Esophagus muscularis mucosa (tissue), 4 donors: ENCODE data around the gene ASXL3. TPM values are rescaled to one million over a fixed set of nuclear protein-coding genes. Genes with fewer than 3 reads are reported as not detected.

ENCODE experiments used
- DNase-seq: peaks from one replicate; pipeline ENCODE4 v3.0.0-alpha.2; 2017; ENCODE audit errors: extremely low spot score
- H3K27ac ChIP-seq, 4 donors: fragments of 200-600 bp; sonication (generic); replicated peaks in 1 of 4; 1 replicate in 3 of 4; 2 replicates in 1 of 4; pipeline ENCODE4 v1.5.1; 2016 to 2019; ENCODE audit warnings: mild to moderate bottlenecking in 1 of 4
- H3K27me3 ChIP-seq, 4 donors: fragments of 200-600 bp; sonication (generic); one replicate each; pipeline versions ENCODE4 v1.5.1 to v1.6.0; 2016 to 2019
- H3K36me3 ChIP-seq, 4 donors: fragments of 200-600 bp; sonication (generic); one replicate each; pipeline ENCODE4 v1.5.1; 2016 to 2019
- H3K4me1 ChIP-seq, 4 donors: fragments of 200-600 bp; sonication (generic); one replicate each; pipeline ENCODE4 v1.5.1; 2016 to 2019
- H3K4me3 ChIP-seq, 4 donors: fragments of 200-600 bp; sonication (generic); 1 replicate in 2 of 4; 2 replicates in 2 of 4; pipeline ENCODE4 v1.5.1; 2016 to 2019; ENCODE audit warnings: mild to moderate bottlenecking in 4 of 4, moderate library complexity in 1 of 4
- H3K9me3 ChIP-seq, 4 donors: fragments of 200-600 bp; sonication (generic); 1 replicate in 3 of 4; 2 replicates in 1 of 4; pipeline ENCODE4 v1.5.1; 2016 to 2019
- CTCF ChIP-seq, 3 experiments: fragments of 200-600 bp in 2 of 3; fragments of 450-650 bp in 1 of 3; sonication (generic) in 2 of 3; IDR thresholded peaks; one replicate each; pipeline ENCODE4 v1.5.1; 2017 to 2019; ENCODE audit warnings: antibody characterized with exemption in 3 of 3, mild to moderate bottlenecking in 2 of 3, moderate library complexity in 1 of 3
- EP300 ChIP-seq: sonication (generic); formaldehyde crosslinking; IDR thresholded peaks from one replicate; pipeline ENCODE4 v1.6.1; 2017; ENCODE audit warnings: antibody characterized with exemption
- POLR2A ChIP-seq: fragments of 450-650 bp; IDR thresholded peaks from one replicate; pipeline ENCODE4 v1.6.1; 2017; ENCODE audit warnings: antibody characterized with exemption, moderate library complexity, mild to moderate bottlenecking, low read depth
- POLR2AphosphoS5 ChIP-seq, 2 donors: sonication (generic); formaldehyde crosslinking; IDR thresholded peaks; one replicate each; pipeline ENCODE4 v1.6.1; 2017; ENCODE audit warnings: antibody characterized with exemption in 2 of 2
- WGBS: methylation state at CpG from one replicate; pipeline ENCODE4 v1.1.5; 2018; 5-methylcytosine and 5-hydroxymethylcytosine counted together
- intact Hi-C: fragments of 100-400 bp; cut with DNase I; formaldehyde crosslinking; loops from one replicate; pipeline ENCODE4 v1.15.1; 2023
- total RNA-seq, 4 donors: library from RNA; depleted of rRNA; stranded (reverse); fragments of >200 nt; gene quantifications; one replicate each; pipeline versions ENCODE4 v1.1.0 to v1.2.1, GENCODE V29; 2016

The ASXL3 gene
- total RNA-seq, 4 donors from 2014 or later: 0.66 to 2.1 (median 1.1) TPM

GRCh38 chr18:33573193-33573592, 4.8 kb upstream of the ASXL3 start:
- TF ChIP-seq EP300 (no peak), CTCF (IDR thresholded peaks at IDR 0.05) (no peak), POLR2AphosphoS5 (IDR thresholded peaks at IDR 0.05) (no peak), POLR2A (no peak)
- Histone ChIP-seq H3K27me3 (peaks cover 0 to 23% (median 3%) of the 10 kb centered on the region in 4 donors), H3K4me3 (no peak overlapping the region), H3K4me1 (peaks cover 4 to 15% (median 8%) of the 10 kb centered on the region in 4 donors), H3K9me3 (no peaks in the 10 kb centered on the region), H3K36me3 (no peaks in the 10 kb centered on the region), H3K27ac (no peak overlapping the region)
- WGBS: 92% methylated on average over 3 of the region's 3 CpGs
- no peak for DNase-seq
- intact Hi-C loops: no loop called here

GRCh38 chr18:33575451-33575850, 2.6 kb upstream of the ASXL3 start:
- no peak for DNase-seq
- Histone ChIP-seq H3K9me3 (no peaks in the 10 kb centered on the region), H3K27me3 (peaks cover 0 to 31% (median 3%) of the 10 kb centered on the region in 4 donors), H3K36me3 (no peaks in the 10 kb centered on the region), H3K4me3 (no peak overlapping the region), H3K4me1 (peaks cover 4 to 23% (median 21%) of the 10 kb centered on the region in 4 donors), H3K27ac (no peak overlapping the region)
- TF ChIP-seq CTCF (IDR thresholded peaks at IDR 0.05): no peak
- TF ChIP-seq POLR2A: no peak
- TF ChIP-seq POLR2AphosphoS5 (IDR thresholded peaks at IDR 0.05): no peak
- no peak for TF ChIP-seq EP300
- intact Hi-C loops: no loop called here

- 17% methylated on average over 5 of the region's 5 CpGs for WGBS
- Histone ChIP-seq H3K36me3 (no peaks in the 10 kb centered on the region), H3K27ac (peak overlapping the region; percentile 81 to 86 (median 84)), H3K9me3 (no peaks in the 10 kb centered on the region), H3K4me1 (peaks cover 4 to 23% (median 21%) of the 10 kb centered on the region in 4 donors), H3K27me3 (peaks cover 0 to 31% (median 3%) of the 10 kb centered on the region in 4 donors), H3K4me3 (peak overlapping the region; percentile 66 to 84 (median 69))
- intact Hi-C loops: no loop called here
- DNase-seq: no peak
- TF ChIP-seq POLR2A (no peak), POLR2AphosphoS5 (IDR thresholded peaks at IDR 0.05) (no peak), CTCF (IDR thresholded peaks at IDR 0.05) (no peak), EP300 (no peak)
These were observed 896 bp upstream of the ASXL3 start for GRCh38 chr18:33576999-33577646.

- DNase-seq: no peak
- Histone ChIP-seq H3K27me3 (peaks cover 0 to 31% (median 3%) of the 10 kb centered on the region in 4 donors), H3K4me3 (peak overlapping the region; percentile 66 to 84 (median 69)), H3K9me3 (no peaks in the 10 kb centered on the region), H3K36me3 (no peaks in the 10 kb centered on the region), H3K4me1 (peaks cover 4 to 23% (median 21%) of the 10 kb centered on the region in 4 donors), H3K27ac (peak overlapping the region; percentile 68 to 84 (median 80))
- 3% methylated on average over 14 of the region's 80 CpGs for WGBS
- intact Hi-C loops: no loop called here
- TF ChIP-seq CTCF (IDR thresholded peaks at IDR 0.05): no peak
- no peak for TF ChIP-seq EP300
- no peak for TF ChIP-seq POLR2AphosphoS5 (IDR thresholded peaks at IDR 0.05)
- TF ChIP-seq POLR2A: no peak
These were observed 714 bp downstream of the ASXL3 start for GRCh38 chr18:33578518-33579348.
